Astrocyte (in vitro differentiated cells and primary cell): ENCODE results near the gene TRAPPC3.

Experiments
- EZH2 ChIP-seq: IDR thresholded peaks from 2 replicates; pipeline ENCODE4 v1.6.1; 2012; ENCODE audit warnings: mild to moderate bottlenecking, low read length, inconsistent platforms; ENCODE audit not compliant: insufficient read depth
- TF ChIP-seq, protein P1 (sequence below): IDR thresholded peaks from 2 replicates; pipeline ENCODE4 v1.5.1; 2011; ENCODE audit warnings: low read depth, mild to moderate bottlenecking, inconsistent platforms, low read length, moderate library complexity; ENCODE audit not compliant: insufficient read depth

DNA sequence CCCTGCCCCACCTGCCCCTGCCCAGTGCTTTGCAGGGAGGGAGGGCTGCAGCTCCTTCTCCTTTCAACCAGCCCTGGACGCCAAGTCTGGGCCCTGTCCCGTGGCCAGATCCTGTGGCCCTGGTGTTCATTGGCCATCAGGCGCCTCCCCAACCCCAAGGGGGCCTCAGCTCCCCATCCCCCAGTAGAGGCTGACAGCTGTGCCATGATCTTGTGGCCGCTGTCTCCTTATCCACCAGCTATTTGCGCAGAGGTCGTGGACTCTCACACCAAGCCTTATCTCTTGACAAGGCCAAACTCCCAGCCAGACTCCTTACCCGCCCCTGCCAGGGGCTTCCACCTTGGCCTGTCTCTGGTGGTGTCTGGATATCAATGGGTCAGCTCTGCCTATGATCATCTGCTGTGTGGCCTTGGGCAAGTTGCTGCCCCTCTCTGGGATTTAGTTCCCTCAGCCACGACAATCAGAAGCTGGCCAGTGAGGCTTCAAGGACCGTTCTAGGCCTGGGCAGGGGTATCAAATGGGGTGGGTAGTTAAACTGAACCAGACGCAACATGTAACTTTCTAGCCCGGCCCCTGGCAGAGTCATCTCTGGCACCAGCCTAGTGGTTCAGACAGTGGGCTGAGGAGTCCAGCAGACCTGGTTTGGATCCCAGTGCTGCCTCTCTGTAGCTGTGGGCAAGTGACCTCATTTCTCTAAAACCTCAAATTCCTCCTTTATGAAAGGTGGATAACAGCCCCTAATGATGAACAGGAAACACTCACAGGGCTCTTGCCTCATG lies 21.0 kb downstream of the TRAPPC3 start:
- TF ChIP-seq, protein P1, sequence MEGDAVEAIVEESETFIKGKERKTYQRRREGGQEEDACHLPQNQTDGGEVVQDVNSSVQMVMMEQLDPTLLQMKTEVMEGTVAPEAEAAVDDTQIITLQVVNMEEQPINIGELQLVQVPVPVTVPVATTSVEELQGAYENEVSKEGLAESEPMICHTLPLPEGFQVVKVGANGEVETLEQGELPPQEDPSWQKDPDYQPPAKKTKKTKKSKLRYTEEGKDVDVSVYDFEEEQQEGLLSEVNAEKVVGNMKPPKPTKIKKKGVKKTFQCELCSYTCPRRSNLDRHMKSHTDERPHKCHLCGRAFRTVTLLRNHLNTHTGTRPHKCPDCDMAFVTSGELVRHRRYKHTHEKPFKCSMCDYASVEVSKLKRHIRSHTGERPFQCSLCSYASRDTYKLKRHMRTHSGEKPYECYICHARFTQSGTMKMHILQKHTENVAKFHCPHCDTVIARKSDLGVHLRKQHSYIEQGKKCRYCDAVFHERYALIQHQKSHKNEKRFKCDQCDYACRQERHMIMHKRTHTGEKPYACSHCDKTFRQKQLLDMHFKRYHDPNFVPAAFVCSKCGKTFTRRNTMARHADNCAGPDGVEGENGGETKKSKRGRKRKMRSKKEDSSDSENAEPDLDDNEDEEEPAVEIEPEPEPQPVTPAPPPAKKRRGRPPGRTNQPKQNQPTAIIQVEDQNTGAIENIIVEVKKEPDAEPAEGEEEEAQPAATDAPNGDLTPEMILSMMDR, result no peak
- no peak for TF ChIP-seq EZH2
